H9 (cell line): Measurements from ENCODE around the gene MLLT6. TPM values are rescaled to one million over a fixed set of nuclear protein-coding genes. Genes with fewer than 3 reads are reported as not detected.

ENCODE experiments used
- DNase-seq: peaks from one replicate; pipeline ENCODE4 v3.0.0-alpha.2; 2017
- H2AFZ ChIP-seq: one replicate; pipeline ENCODE4 v1.6.1; 2013; ENCODE audit warnings: mild to moderate bottlenecking, low read length, control low read depth, moderate library complexity
- H2AK5ac ChIP-seq: 2 replicates; pipeline ENCODE4 v1.6.1; 2013; ENCODE audit warnings: low read length, control low read depth, mixed read lengths; ENCODE audit not compliant: insufficient read length
- H2BK120ac ChIP-seq: one replicate; pipeline ENCODE4 v1.6.1; 2013; ENCODE audit warnings: low read depth, mild to moderate bottlenecking, low read length, control low read depth, inconsistent platforms; ENCODE audit not compliant: poor library complexity, severe bottlenecking
- H2BK12ac ChIP-seq: 2 replicates; pipeline ENCODE4 v1.6.1; 2013; ENCODE audit warnings: low read length, control low read depth, mixed read lengths, low read depth; ENCODE audit not compliant: insufficient read length
- H2BK15ac ChIP-seq: 2 replicates; pipeline ENCODE4 v1.6.1; 2013; ENCODE audit warnings: low read depth, low read length, control low read depth
- H2BK20ac ChIP-seq: one replicate; pipeline ENCODE4 v1.6.1; 2013; ENCODE audit warnings: low read depth, mild to moderate bottlenecking, low read length, control low read depth, inconsistent platforms; ENCODE audit not compliant: poor library complexity, severe bottlenecking
- H2BK5ac ChIP-seq: 2 replicates; pipeline ENCODE4 v1.6.1; 2013; ENCODE audit warnings: low read length, control low read depth, mixed read lengths; ENCODE audit not compliant: insufficient read length
- H3K14ac ChIP-seq: 2 replicates; pipeline ENCODE4 v1.6.1; 2013; ENCODE audit warnings: low read length, control low read depth; ENCODE audit not compliant: insufficient read depth
- H3K18ac ChIP-seq: 2 replicates; pipeline ENCODE4 v1.6.1; 2013; ENCODE audit warnings: low read depth, mild to moderate bottlenecking, mixed read lengths, low read length, control low read depth; ENCODE audit not compliant: insufficient read length
- H3K23ac ChIP-seq: 2 replicates; pipeline ENCODE4 v1.6.1; 2013; ENCODE audit warnings: low read length, control low read depth, mixed read lengths, low read depth; ENCODE audit not compliant: insufficient read length
- H3K23me2 ChIP-seq: 2 replicates; pipeline ENCODE4 v1.6.1; 2013; ENCODE audit warnings: low read depth, mild to moderate bottlenecking, mixed read lengths, low read length, control low read depth; ENCODE audit not compliant: insufficient read length, poor library complexity, severe bottlenecking
- H3K27ac ChIP-seq: 2 replicates; pipeline ENCODE4 v1.5.1; 2013; ENCODE audit warnings: low read length, control low read depth, mixed read lengths, low read depth; ENCODE audit not compliant: insufficient read length
- H3K27me3 ChIP-seq: 2 replicates; pipeline ENCODE4 v1.6.1; 2013; ENCODE audit warnings: low read length, control low read depth, inconsistent platforms; ENCODE audit not compliant: insufficient read depth
- H3K4ac ChIP-seq: 2 replicates; pipeline ENCODE4 v1.6.1; 2013; ENCODE audit warnings: low read depth, mild to moderate bottlenecking, control low read depth, inconsistent platforms, low read length, moderate library complexity
- H3K4me1 ChIP-seq: 2 replicates; pipeline ENCODE4 v1.6.1; 2013; ENCODE audit warnings: low read length, control low read depth, inconsistent platforms; ENCODE audit not compliant: insufficient read depth
- H3K4me2 ChIP-seq: 2 replicates; pipeline ENCODE4 v1.6.1; 2013; ENCODE audit warnings: low read length, control low read depth, mixed read lengths; ENCODE audit not compliant: insufficient read length, insufficient read depth
- H3K56ac ChIP-seq: 2 replicates; pipeline ENCODE4 v1.6.1; 2013; ENCODE audit warnings: low read depth, mild to moderate bottlenecking, mixed read lengths, low read length, control low read depth; ENCODE audit not compliant: insufficient read length
- H3K79me1 ChIP-seq: 2 replicates; pipeline ENCODE4 v1.6.1; 2013; ENCODE audit warnings: low read depth, mild to moderate bottlenecking, moderate library complexity, low read length, control low read depth, inconsistent platforms; ENCODE audit not compliant: insufficient read depth, poor library complexity, severe bottlenecking
- H3K79me2 ChIP-seq: 2 replicates; pipeline ENCODE4 v1.6.1; 2013; ENCODE audit warnings: low read length, control low read depth, inconsistent platforms; ENCODE audit not compliant: insufficient read depth
- H3K9ac ChIP-seq: 2 replicates; pipeline ENCODE4 v1.6.1; 2013; ENCODE audit warnings: low read length, control low read depth, mixed read lengths; ENCODE audit not compliant: insufficient read length; ENCODE audit errors: extremely low read depth
- H3K9me3 ChIP-seq: one replicate; pipeline ENCODE4 v1.6.1; 2013; ENCODE audit warnings: low read depth, low read length, inconsistent platforms; ENCODE audit not compliant: control insufficient read depth
- H3T11ph ChIP-seq: one replicate; pipeline ENCODE4 v1.6.1; 2013; ENCODE audit warnings: mild to moderate bottlenecking, low read length, control low read depth, inconsistent platforms
- H4K20me1 ChIP-seq: one replicate; pipeline ENCODE4 v1.6.1; 2013; ENCODE audit not compliant: control insufficient read depth, insufficient read length, insufficient read depth
- H4K5ac ChIP-seq: 2 replicates; pipeline ENCODE4 v1.6.1; 2013; ENCODE audit warnings: low read depth, mild to moderate bottlenecking, mixed read lengths, low read length, control low read depth; ENCODE audit not compliant: insufficient read length
- H4K8ac ChIP-seq: replicated peaks from 2 replicates; pipeline ENCODE4 v1.6.1; 2013; ENCODE audit warnings: low read length, control low read depth, mixed read lengths, low read depth; ENCODE audit not compliant: insufficient read length
- H4K91ac ChIP-seq: 2 replicates; pipeline ENCODE4 v1.6.1; 2013; ENCODE audit warnings: low read depth, mild to moderate bottlenecking, moderate library complexity, mixed read lengths, low read length, control low read depth; ENCODE audit not compliant: insufficient read length
- H3K27ac Mint-ChIP-seq, 3 experiments: 2 replicates in 2 of 3; 3 replicates in 1 of 3; pipeline ENCODE4 v1.8.0; 2020 to 2021; ENCODE audit warnings: mixed read lengths in 3 of 3, mild to moderate bottlenecking in 1 of 3, moderate library complexity in 1 of 3
- H3K27me3 Mint-ChIP-seq: 2 replicates; pipeline ENCODE4 v1.8.0; 2021; ENCODE audit warnings: low read depth, mild to moderate bottlenecking, moderate library complexity, mixed read lengths
- H3K36me3 Mint-ChIP-seq, 3 experiments: 2 replicates in 2 of 3; 3 replicates in 1 of 3; pipeline ENCODE4 v1.8.0; 2020 to 2021; ENCODE audit warnings: low read depth in 3 of 3, mixed read lengths in 3 of 3; ENCODE audit not compliant: insufficient read depth in 1 of 3
- H3K4me1 Mint-ChIP-seq, 2 experiments: 2 replicates each; pipeline ENCODE4 v1.8.0; 2020; ENCODE audit warnings: mixed read lengths in 2 of 2
- H3K4me3 Mint-ChIP-seq, 2 experiments: 2 replicates in 1 of 2; 3 replicates in 1 of 2; pipeline ENCODE4 v1.8.0; 2020 to 2021; ENCODE audit warnings: mild to moderate bottlenecking in 2 of 2, mixed read lengths in 2 of 2, moderate library complexity in 1 of 2
- H3K9me3 Mint-ChIP-seq, 2 experiments: 2 replicates in 1 of 2; 3 replicates in 1 of 2; pipeline ENCODE4 v1.8.0; 2020; ENCODE audit warnings: mild to moderate bottlenecking in 2 of 2, mixed read lengths in 2 of 2, moderate library complexity in 1 of 2
- CTCF ChIP-seq: fragments of 200-600 bp; sonication (generic); conservative IDR thresholded peaks from 3 replicates; pipeline ENCODE4 v1.8.0; 2021; ENCODE audit warnings: antibody characterized with exemption, mild to moderate bottlenecking
- WGBS: extraction: QIAGEN DNeasy Blood & Tissue Kit; methylation state at CpG from one replicate; pipeline ENCODE4 v1.1.7; 2013; ENCODE audit warnings: missing lambda C conversion rate, low lambda C conversion rate, mixed read lengths; ENCODE audit not compliant: insufficient read length; ENCODE audit errors: extremely low coverage; 5-methylcytosine and 5-hydroxymethylcytosine counted together
- total RNA-seq: library from RNA; stranded (reverse); gene quantifications from 2 replicates; pipeline ENCODE4 v1.2.1, GENCODE V29; 2021

The MLLT6 gene
- total RNA-seq, 1 experiment from 2014 or later: 26.4 TPM

GRCh38 chr17:38717139-38717745, 12.2 kb downstream of the MLLT6 start:
- H3K56ac ChIP-seq: no peak overlapping the region
- H3K9me3 Mint-ChIP-seq: no peaks in the 10 kb centered on the region
- peaks cover 44% of the 10 kb centered on the region for H3K27me3 Mint-ChIP-seq
- no peak overlapping the region for H3K27ac Mint-ChIP-seq
- H2AFZ ChIP-seq: no peak overlapping the region
- no peak overlapping the region for H3T11ph ChIP-seq
- H4K20me1 ChIP-seq: peaks cover 3% of the 10 kb centered on the region
- no CpG with 5 or more reads among the region's 12 CpGs for WGBS
- no peaks in the 10 kb centered on the region for H3K79me2 ChIP-seq
- peaks cover 8 to 15% (median 14%) of the 10 kb centered on the region in 3 experiments; a peak in 6 of 7 replicates for H3K36me3 Mint-ChIP-seq
- H3K4ac ChIP-seq: no peak overlapping the region
- no peak overlapping the region for H3K23ac ChIP-seq
- no peaks in the 10 kb centered on the region for H3K79me1 ChIP-seq
- no peak overlapping the region for H3K4me2 ChIP-seq
- H3K4me1 ChIP-seq: peaks cover 3% of the 10 kb centered on the region; the same call in 1 of the 2 replicates
- peaks cover 5% of the 10 kb centered on the region; the same call in 1 of the 2 replicates for H3K27me3 ChIP-seq
- H2BK12ac ChIP-seq: no peak overlapping the region
- no peak overlapping the region for H4K8ac ChIP-seq
- H4K91ac ChIP-seq: no peak overlapping the region
- H2BK15ac ChIP-seq: no peak overlapping the region
- no peak overlapping the region for H3K14ac ChIP-seq
- H2AK5ac ChIP-seq: no peak overlapping the region
- H2BK5ac ChIP-seq: no peak overlapping the region
- no peak overlapping the region for H3K27ac ChIP-seq
- H3K23me2 ChIP-seq: peaks cover 3% of the 10 kb centered on the region
- no peak overlapping the region for H4K5ac ChIP-seq
- peaks cover 34 to 61% of the 10 kb centered on the region in 2 experiments for H3K4me1 Mint-ChIP-seq
- H3K18ac ChIP-seq: no peak overlapping the region
- H3K9me3 ChIP-seq: no peaks in the 10 kb centered on the region
- no peak for DNase-seq
- no peak overlapping the region for H3K4me3 Mint-ChIP-seq
- TF ChIP-seq CTCF: no peak
- H3K9ac ChIP-seq: no peak overlapping the region
- H2BK120ac ChIP-seq: no peak overlapping the region
- H2BK20ac ChIP-seq: no peak overlapping the region
